Thyroid gland (tissue), 4 donors: ENCODE measurements around the gene LSM5. TPM values are rescaled to one million over a fixed set of nuclear protein-coding genes. Genes with fewer than 3 reads are reported as not detected.
A peak's percentile ranks its signal among the peaks of the same experiment; 100 is the strongest.

ENCODE experiments used
- DNase-seq, 2 donors: peaks; one replicate each; pipeline ENCODE4 v3.0.0-alpha.2; 2019
- H3K27ac ChIP-seq, 3 donors: fragments of 200-600 bp; sonication (generic); 1 replicate in 2 of 3; 2 replicates in 1 of 3; pipeline ENCODE4 v1.5.1; 2016 to 2019; ENCODE audit warnings: mild to moderate bottlenecking in 1 of 3, moderate library complexity in 1 of 3
- H3K27me3 ChIP-seq: fragments of 200-600 bp; sonication (generic); one replicate; pipeline ENCODE4 v1.5.1; 2019
- H3K36me3 ChIP-seq, 2 donors: fragments of 200-600 bp; sonication (generic); one replicate each; pipeline ENCODE4 v1.5.1; 2016 to 2019
- H3K4me1 ChIP-seq, 2 donors: fragments of 200-600 bp; sonication (generic); one replicate each; pipeline ENCODE4 v1.5.1; 2017 to 2019
- H3K4me3 ChIP-seq, 3 donors: fragments of 200-600 bp; sonication (generic); replicated peaks in 1 of 3; 1 replicate in 2 of 3; 2 replicates in 1 of 3; pipeline ENCODE4 v1.5.1; 2016; ENCODE audit warnings: mild to moderate bottlenecking in 1 of 3
- H3K9me3 ChIP-seq: fragments of 200-600 bp; sonication (generic); one replicate; pipeline ENCODE4 v1.5.1; 2017
- CTCF ChIP-seq, 6 experiments: fragments of 200-600 bp in 3 of 6; fragments of 450-650 bp in 3 of 6; sonication (generic) in 3 of 6; IDR thresholded peaks; one replicate each; pipeline ENCODE4 v1.5.1; 2016 to 2019; ENCODE audit warnings: antibody characterized with exemption in 6 of 6, mild to moderate bottlenecking in 2 of 6, inconsistent platforms in 1 of 6, moderate library complexity in 1 of 6
- POLR2A ChIP-seq, 2 donors: fragments of 450-650 bp; IDR thresholded peaks; one replicate each; pipeline ENCODE4 v1.6.1; 2017; ENCODE audit warnings: antibody characterized with exemption in 2 of 2, mild to moderate bottlenecking in 2 of 2, moderate library complexity in 1 of 2
- WGBS, 2 donors: methylation state at CpG; one replicate each; pipeline ENCODE4 v1.1.5; 2017; 5-methylcytosine and 5-hydroxymethylcytosine counted together
- intact Hi-C: fragments of 100-400 bp; cut with DNase I; formaldehyde crosslinking; loops from one replicate; pipeline ENCODE4 v1.15.1; 2023
- total RNA-seq, 4 donors: library from RNA; depleted of rRNA; stranded (reverse); fragments of >200 nt; gene quantifications; one replicate each; pipeline ENCODE4 v1.2.3, GENCODE V29; 2016

LSM5 gene
- total RNA-seq: 10 to 100 TPM; 26.4 to 94.6 (median 51.0) TPM

DNA sequence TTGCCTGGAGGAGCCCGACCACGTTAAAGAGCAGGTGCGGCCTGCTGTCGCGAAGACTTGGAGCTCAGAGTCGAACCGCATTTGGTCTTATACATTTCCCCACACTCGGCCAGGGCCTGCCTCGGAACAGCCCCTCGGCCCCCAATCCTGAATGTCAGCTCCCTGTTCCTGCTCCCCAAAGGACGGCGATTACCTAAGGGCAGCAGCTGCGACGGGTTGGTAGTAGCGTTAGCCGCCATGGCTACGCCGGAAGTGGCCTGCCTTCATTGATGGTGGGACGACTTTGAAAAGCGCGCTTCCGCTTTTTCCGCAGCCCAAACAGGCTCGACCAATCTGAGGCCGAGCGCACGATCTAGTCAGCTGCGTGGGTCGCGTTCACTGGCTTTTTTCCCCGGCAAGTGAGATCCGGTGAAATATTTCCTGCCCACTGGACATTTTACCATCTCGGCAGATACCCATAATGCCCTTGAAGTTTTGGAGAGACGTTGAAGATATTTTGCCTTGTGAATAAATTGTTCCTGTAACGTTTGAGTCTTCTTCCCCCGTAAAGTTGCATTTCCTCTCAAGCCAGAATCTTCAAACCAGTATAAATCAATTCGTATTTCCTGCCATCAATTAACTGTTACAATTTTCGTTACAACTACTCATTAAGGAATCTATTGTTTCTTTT is at the start of gene LSM5:
LSM5 (minus strand) TSS at position 254 of the 670 bp plus-strand sequence; CDS start at position 239, 15 bp downstream.
- TF ChIP-seq CTCF (IDR thresholded peaks at IDR 0.05) (no peak), POLR2A (IDR thresholded peaks at IDR 0.05) (peak in 1 of 2 donors; percentile 51)
- no peaks in the 10 kb centered on the region for H3K9me3 ChIP-seq
- peak; percentile 90 to 92 for DNase-seq
- H3K27ac ChIP-seq: peak within 1 kb of the TSS; percentile 73 to 86 (median 81)
- H3K4me3 ChIP-seq: peak within 1 kb of the TSS; percentile 19 to 53 (median 37)
- H3K36me3 ChIP-seq: peaks cover 0 to 8% of the 10 kb centered on the region in 2 donors
- no peaks in the 10 kb centered on the region for H3K27me3 ChIP-seq
- peaks cover 6 to 13% of the 10 kb centered on the region in 2 donors for H3K4me1 ChIP-seq
- WGBS, 2 donors: 1% methylated on average over 32 to 38 of the region's 38 CpGs
- intact Hi-C loops: no loop called here

DNA sequence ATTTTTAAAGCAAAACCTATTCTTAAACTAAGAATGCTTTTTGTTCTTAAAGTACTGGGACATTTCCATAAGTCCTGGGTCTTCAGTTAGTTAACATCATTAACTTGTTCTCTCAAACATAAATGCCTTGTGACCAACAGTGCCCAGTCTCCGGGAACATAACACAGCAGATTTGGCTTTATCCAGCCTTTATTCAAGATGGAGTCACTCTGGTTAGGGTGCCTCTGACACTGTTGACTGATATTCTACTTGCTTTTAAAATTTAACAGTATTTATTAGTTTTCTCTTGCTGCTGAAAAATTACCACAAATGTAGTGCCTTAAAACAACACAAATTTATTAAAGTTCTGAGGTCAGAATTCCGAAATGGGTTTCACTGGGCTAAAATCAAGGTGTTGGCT is 49.2 kb upstream of the LSM5 start:
- no peak for TF ChIP-seq POLR2A (IDR thresholded peaks at IDR 0.05)
- TF ChIP-seq CTCF (IDR thresholded peaks at IDR 0.05): no peak

GRCh38 chr7:32537760-32538159 is 47.6 kb upstream of the LSM5 start:
- H3K4me1 ChIP-seq: peaks cover 6 to 13% of the 10 kb centered on the region in 2 donors
- intact Hi-C loops: no loop called here
- no peak overlapping the region for H3K4me3 ChIP-seq
- no peaks in the 10 kb centered on the region for H3K36me3 ChIP-seq
- DNase-seq: no peak
- no peaks in the 10 kb centered on the region for H3K9me3 ChIP-seq
- H3K27me3 ChIP-seq: no peaks in the 10 kb centered on the region
- no peak for TF ChIP-seq POLR2A (IDR thresholded peaks at IDR 0.05)
- no peak for TF ChIP-seq CTCF (IDR thresholded peaks at IDR 0.05)
- WGBS, 2 donors: 91 to 94% methylated on average over 4 of the region's 4 CpGs
- H3K27ac ChIP-seq: no peak overlapping the region

More for the DNA sequence above, 49.2 kb upstream of the LSM5 start:
- H3K4me1 ChIP-seq: peaks cover 3 to 7% of the 10 kb centered on the region in 2 donors
- no peaks in the 10 kb centered on the region for H3K36me3 ChIP-seq
- H3K4me3 ChIP-seq: no peak overlapping the region
- 93 to 97% methylated on average over 2 of the region's 2 CpGs for WGBS, 2 donors
- no peak overlapping the region for H3K27ac ChIP-seq
- H3K9me3 ChIP-seq: no peaks in the 10 kb centered on the region
- no peaks in the 10 kb centered on the region for H3K27me3 ChIP-seq
- intact Hi-C loops: no loop called here
- DNase-seq: no peak

DNA sequence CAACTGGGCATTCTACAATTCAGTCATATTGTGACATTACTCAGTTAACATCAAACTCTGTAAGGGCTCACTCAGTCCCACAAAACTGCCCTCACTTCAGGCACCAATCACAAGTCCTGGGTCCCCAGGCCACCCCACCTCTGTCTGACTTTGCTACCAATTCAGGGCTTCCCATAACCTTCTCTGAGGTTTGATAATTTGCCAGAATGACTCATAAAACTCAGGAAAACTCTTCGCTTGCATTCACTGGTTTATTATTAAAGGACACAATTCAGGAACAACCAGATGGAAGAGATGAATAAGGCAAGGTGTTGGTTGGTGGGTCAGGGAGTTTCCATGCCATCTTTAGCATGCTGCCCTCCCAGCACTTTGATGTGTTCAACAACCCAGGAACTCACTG is 46.4 kb upstream of the LSM5 start:
- no peak for DNase-seq

More for the DNA sequence above, 46.4 kb upstream of the LSM5 start:
- intact Hi-C loops: no loop called here
- Histone ChIP-seq H3K9me3 (no peaks in the 10 kb centered on the region), H3K27ac (no peak overlapping the region), H3K4me3 (no peak overlapping the region), H3K4me1 (peaks cover 6 to 13% of the 10 kb centered on the region in 2 donors), H3K36me3 (no peaks in the 10 kb centered on the region), H3K27me3 (no peaks in the 10 kb centered on the region)
- WGBS, 2 donors: 44 to 79% methylated on average over 1 of the region's 1 CpG
- TF ChIP-seq CTCF (IDR thresholded peaks at IDR 0.05) (no peak), POLR2A (IDR thresholded peaks at IDR 0.05) (no peak)
